ENCODE measurements around the gene BICDL1.

GRCh38 chr12:120032242-120032641, 43.2 kb downstream of the BICDL1 start:
- TF ChIP-seq TAF1 (IDR thresholded peaks at IDR 0.05; ENCODE audit: borderline replicate concordance, low read depth, low read length), result no peak
- TF ChIP-seq POLR2A (IDR thresholded peaks at IDR 0.05; ENCODE audit: low read depth, low read length), result no peak
- TF ChIP-seq POLR2AphosphoS5 (IDR thresholded peaks at IDR 0.05; ENCODE audit: low read depth, low read length), result no peak
